Adipocyte (in vitro differentiated cells): ENCODE results near the gene LYPD6.

Experiments used
- DNase-seq: peaks from one replicate; pipeline ENCODE4 v3.0.0-alpha.2; 2015; ENCODE audit warnings: low read depth
- H3K27me3 ChIP-seq: replicated peaks from 2 replicates; pipeline ENCODE4 v1.7.0; 2013; ENCODE audit warnings: mild to moderate bottlenecking, low read length, moderate library complexity; ENCODE audit not compliant: control insufficient read depth, insufficient read depth
- H3K36me3 ChIP-seq: 2 replicates; pipeline ENCODE4 v1.7.0; 2013; ENCODE audit warnings: low read length, mild to moderate bottlenecking, moderate library complexity; ENCODE audit not compliant: control insufficient read depth, insufficient read depth, severe bottlenecking
- H3K4me1 ChIP-seq: 2 replicates; pipeline ENCODE4 v1.7.0; 2013; ENCODE audit warnings: mild to moderate bottlenecking, low read length, moderate library complexity; ENCODE audit not compliant: control insufficient read depth, insufficient read depth
- H3K4me3 ChIP-seq: 2 replicates; pipeline ENCODE4 v1.7.0; 2013; ENCODE audit warnings: mild to moderate bottlenecking, low read length, moderate library complexity
- H3K9ac ChIP-seq: 2 replicates; pipeline ENCODE4 v1.7.0; 2013; ENCODE audit warnings: mild to moderate bottlenecking, low read length, moderate library complexity
- H3K9me3 ChIP-seq: 2 replicates; pipeline ENCODE4 v1.7.0; 2013; ENCODE audit warnings: mild to moderate bottlenecking, low read length, moderate library complexity; ENCODE audit not compliant: control insufficient read depth

The LYPD6 gene

DNA sequence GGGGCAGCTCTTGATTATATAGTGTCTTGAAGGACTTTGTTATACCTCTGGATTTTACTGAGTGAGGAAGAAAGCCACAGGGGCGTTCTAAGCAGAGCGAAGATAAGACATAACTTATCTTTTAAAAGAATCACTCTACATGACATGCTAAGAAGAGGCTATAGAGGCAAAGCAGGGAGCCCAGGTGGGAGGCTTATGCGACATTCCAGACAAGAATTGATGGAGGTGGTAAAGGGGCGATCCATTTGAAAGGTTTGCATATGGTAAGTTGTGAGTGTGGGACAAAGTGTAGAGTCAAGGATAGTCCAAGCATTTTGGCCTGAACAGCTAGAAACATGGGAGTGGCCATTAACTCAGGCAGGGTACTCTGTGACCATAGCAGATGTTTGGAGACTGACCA lies 49.8 kb downstream of the LYPD6 start:
- no peak for DNase-seq
- Histone ChIP-seq H3K9me3 (no peaks in the 10 kb centered on the region), H3K36me3 (no peaks in the 10 kb centered on the region), H3K27me3 (no peaks in the 10 kb centered on the region), H3K4me3 (no peak overlapping the region), H3K4me1 (peaks cover 11% of the 10 kb centered on the region), H3K9ac (no peak overlapping the region)

DNA sequence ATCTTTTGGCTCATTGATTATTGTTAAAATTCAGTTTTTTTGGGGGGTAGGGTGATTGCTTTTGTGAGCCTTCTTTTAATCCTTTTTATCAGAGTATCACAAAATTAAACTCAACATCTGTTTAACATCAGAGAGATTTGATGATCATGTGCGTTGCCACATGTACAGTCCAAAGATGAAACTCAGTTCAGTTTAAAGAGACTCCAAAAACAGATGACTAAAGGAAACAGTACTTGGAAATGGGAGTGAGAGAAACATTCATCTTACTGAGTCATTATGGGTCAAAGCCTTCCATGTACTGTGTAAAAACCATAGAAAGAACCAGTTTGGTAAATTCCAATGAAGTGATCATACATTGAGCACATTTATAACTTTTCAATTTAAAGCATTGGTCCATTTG lies 53.0 kb downstream of the LYPD6 start:
- no peak overlapping the region for H3K4me3 ChIP-seq
- DNase-seq = peak; percentile 80
- no peaks in the 10 kb centered on the region for H3K36me3 ChIP-seq
- no peak overlapping the region for H3K9ac ChIP-seq
- no peaks in the 10 kb centered on the region for H3K9me3 ChIP-seq
- no peaks in the 10 kb centered on the region for H3K27me3 ChIP-seq
- peaks cover 11% of the 10 kb centered on the region for H3K4me1 ChIP-seq

DNA sequence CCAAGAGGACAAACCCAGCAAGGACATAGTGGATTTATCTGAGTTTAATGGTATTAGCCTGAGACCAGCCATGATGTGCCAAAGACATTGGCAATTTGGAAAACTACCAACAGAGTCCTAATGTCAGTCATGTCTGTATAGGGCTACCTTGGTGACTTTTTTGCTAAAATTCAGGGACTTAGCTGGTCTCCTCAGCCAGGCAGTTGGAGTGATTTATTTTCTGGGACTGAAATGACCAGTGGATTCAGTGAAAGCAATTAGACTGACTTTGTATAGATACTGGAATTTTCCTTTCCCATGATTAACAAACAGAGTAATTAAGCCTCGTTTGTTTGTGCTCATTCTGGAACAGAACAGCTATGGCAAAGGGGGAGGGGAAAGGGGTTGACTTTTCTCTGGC lies 55.0 kb downstream of the LYPD6 start:
- H3K4me1 ChIP-seq = peaks cover 17% of the 10 kb centered on the region
- DNase-seq = no peak

DNA sequence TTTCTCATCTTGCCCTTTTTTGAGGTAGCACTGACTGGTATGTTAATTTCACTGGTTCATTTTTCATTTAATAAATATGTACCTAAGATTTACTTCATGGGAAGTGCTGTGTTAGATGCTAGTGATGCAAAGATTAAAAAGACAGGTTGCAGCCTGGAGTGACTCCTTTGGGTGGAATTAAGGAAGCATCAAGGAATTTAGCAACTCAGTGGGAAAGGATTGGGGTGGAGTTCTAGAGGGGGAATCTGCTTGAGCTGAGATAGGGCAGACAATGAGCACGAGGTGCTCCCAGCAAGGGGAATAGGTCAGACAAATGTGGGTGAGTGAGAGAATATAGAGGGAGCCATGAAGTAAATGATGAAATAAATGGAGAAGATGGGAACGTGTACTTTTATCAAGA lies 57.0 kb downstream of the LYPD6 start:
- no peaks in the 10 kb centered on the region for H3K36me3 ChIP-seq

More for the DNA sequence above, 55.0 kb downstream of the LYPD6 start:
- Histone ChIP-seq H3K36me3 (no peaks in the 10 kb centered on the region), H3K4me3 (no peak overlapping the region), H3K27me3 (no peaks in the 10 kb centered on the region), H3K9ac (no peak overlapping the region), H3K9me3 (no peaks in the 10 kb centered on the region)

DNA sequence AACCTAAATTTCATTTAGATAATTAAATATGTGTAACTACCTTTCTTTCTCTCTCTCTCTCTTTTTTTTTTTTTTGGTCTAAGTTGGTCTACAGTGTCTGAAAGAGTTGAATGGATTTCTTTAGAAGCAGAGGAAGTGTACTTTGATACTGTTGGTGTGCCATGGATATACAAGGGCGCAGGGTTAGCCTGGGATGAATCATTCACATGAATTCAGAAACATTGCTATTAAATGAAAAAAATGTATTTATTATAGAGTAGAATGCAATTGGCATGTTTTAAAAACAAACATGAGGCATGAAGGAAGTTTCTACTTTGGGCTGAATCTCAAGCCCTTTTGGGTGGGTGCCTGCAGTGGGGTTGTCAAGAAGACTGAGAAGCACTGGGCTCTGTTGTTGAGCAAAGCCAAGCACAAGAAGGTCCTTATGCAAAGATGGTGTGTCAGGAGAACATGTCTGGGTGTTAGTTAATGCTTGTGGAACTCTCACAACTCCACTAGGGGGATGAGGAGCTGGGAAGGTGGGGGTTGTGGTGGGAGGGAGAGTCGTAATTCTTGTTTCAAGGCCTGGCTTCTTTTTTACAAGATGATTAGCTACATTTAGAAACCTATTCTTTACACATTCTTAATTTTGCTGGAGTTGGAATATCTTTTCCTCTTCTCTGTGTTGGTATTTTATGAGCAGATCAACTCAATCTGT lies 57.9 kb downstream of the LYPD6 start:
- H3K4me1 ChIP-seq = peaks cover 12% of the 10 kb centered on the region
- H3K4me3 ChIP-seq = no peak overlapping the region
- no peaks in the 10 kb centered on the region for H3K36me3 ChIP-seq
- no peak overlapping the region for H3K9ac ChIP-seq
- no peaks in the 10 kb centered on the region for H3K27me3 ChIP-seq
- H3K9me3 ChIP-seq = no peaks in the 10 kb centered on the region
- peak; percentile 34 for DNase-seq

More for the DNA sequence above, 57.0 kb downstream of the LYPD6 start:
- Histone ChIP-seq H3K9me3 (no peaks in the 10 kb centered on the region), H3K27me3 (no peaks in the 10 kb centered on the region), H3K9ac (no peak overlapping the region), H3K4me3 (no peak overlapping the region), H3K4me1 (peaks cover 17% of the 10 kb centered on the region)
- no peak for DNase-seq

DNA sequence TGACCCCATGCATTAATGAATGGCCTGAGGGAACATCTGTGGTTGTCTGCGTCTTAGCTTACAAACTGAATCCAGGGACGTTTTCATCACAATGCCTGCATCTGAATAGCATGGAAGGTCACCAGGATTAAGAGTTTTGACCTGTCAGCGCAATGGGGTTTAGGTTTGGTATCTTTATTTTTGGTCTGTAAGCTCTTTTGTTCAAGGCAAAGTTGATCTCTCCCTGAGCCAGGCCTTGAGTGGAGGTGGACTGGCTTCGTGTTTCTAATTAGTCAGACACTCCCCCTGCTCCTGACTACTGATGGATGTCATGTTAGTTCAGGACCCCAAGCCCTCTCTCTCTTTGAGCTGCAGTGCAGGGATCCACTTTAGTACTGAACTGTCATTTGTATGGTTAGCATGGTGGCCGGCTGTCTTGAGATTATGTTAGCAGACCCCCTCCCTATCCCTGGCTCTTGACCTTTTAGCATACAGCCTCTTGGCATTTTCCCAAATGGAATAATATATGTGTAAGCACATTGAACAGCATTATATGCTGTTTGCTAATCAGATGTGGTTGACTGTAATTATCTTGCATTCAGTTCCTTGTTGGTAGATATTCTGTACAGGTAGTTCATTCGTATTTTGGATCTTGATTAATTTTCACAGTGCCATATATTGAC lies 59.2 kb downstream of the LYPD6 start:
- DNase-seq = no peak

DNA sequence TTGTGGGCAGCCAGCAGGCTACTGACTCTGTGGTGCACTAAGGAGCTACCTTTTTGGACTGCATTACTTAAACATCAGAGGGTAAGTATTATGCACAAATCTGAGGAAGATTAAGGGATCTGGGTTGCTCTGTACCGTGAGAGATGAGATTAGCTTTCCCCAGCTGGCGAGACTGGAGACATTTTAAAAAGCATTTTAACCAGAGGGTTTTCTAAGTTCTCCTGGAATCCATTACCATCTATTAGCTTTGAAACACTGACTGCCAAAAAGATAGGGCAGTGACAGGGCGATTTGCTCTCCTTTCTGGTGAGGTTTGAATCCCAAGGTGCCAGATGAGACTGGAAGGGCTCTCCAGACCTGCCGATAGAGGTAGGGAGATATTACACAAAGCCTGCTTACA lies 63.2 kb downstream of the LYPD6 start:
- no peaks in the 10 kb centered on the region for H3K27me3 ChIP-seq
- peaks cover 5% of the 10 kb centered on the region for H3K4me1 ChIP-seq
- DNase-seq = no peak
- H3K36me3 ChIP-seq = no peaks in the 10 kb centered on the region
- no peaks in the 10 kb centered on the region for H3K9me3 ChIP-seq
- no peak overlapping the region for H3K4me3 ChIP-seq
- H3K9ac ChIP-seq = no peak overlapping the region

More for the DNA sequence above, 59.2 kb downstream of the LYPD6 start:
- H3K27me3 ChIP-seq = no peaks in the 10 kb centered on the region
- peaks cover 6% of the 10 kb centered on the region for H3K4me1 ChIP-seq
- H3K9me3 ChIP-seq = no peaks in the 10 kb centered on the region
- no peaks in the 10 kb centered on the region for H3K36me3 ChIP-seq
- H3K9ac ChIP-seq = no peak overlapping the region
- no peak overlapping the region for H3K4me3 ChIP-seq

DNA sequence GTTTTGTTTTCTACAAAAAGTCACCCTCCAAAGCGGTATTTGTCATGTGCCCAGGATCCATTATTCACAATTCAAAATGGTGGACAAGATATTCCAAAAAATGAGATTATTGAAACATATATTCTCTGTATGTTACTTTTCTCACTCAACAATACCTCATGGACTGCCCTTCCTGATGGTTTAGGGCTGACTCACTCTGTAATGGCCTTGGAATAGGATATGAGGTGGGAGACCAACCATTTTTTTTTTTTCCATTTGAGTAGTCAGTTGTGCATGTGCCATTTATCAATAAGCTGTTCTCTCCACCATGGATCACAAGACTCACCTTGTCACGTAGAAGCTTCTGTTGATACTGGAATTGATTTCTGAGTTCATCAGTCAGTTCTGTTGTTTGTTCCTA lies 64.5 kb downstream of the LYPD6 start:
- Histone ChIP-seq H3K9ac (no peak overlapping the region), H3K36me3 (no peaks in the 10 kb centered on the region), H3K4me3 (no peak overlapping the region), H3K9me3 (no peaks in the 10 kb centered on the region), H3K4me1 (no peaks in the 10 kb centered on the region), H3K27me3 (no peaks in the 10 kb centered on the region)
- no peak for DNase-seq

DNA sequence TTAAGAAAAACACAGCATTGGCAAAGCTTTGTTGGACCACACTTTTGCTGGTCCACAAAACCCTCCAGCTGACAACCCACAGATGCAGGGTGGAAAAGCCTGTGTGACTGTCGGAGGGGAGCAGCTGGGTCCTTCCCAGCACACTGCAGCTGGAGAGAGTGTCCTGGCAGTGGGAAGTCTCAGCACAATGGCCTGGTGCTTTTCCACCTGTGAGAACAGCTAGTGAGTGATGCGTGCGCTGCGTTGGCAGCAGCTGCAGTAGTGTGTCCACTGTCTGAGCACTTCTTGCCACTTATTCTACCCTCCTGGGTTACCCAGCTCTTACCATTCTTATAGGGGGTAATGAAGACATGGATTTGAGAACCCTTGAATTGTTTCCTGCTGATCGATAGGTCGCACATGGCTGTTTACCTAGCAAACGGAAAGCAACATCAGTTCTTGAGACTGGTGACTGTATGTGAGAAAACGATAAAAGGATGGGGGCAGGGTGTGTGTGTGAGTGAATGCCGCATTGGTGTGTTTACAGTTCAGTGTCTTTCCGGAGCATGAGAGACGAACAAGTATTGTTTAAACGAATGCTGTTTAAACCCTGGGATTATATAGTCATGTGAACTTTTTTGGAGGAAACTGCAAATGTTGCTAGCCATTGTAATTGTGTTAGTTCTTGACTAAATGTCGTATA lies 69.7 kb downstream of the LYPD6 start:
- H3K9ac ChIP-seq = no peak overlapping the region
- H3K27me3 ChIP-seq = no peaks in the 10 kb centered on the region
- DNase-seq = no peak
- H3K36me3 ChIP-seq = no peaks in the 10 kb centered on the region
- H3K4me3 ChIP-seq = no peak overlapping the region
- no peaks in the 10 kb centered on the region for H3K9me3 ChIP-seq
- H3K4me1 ChIP-seq = no peaks in the 10 kb centered on the region

DNA sequence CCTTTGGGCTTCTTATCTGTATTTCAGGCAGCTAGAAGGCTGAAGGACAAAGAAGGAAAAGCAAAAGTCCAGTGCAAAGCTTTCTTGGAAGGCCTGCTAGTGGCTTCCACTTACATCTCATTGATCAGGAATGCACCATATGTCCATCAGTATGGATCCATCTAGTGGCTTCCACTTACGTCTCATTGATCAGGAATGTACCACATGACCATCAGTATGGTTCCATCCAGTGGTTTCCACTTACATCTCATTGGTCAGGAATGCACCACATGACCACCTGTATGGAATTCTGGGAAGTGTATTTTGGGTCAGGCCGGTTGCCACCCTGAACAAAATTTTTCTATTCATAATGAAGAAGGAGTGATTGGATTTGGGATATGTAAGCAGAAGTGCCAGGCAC lies 70.6 kb downstream of the LYPD6 start:
- H3K27me3 ChIP-seq = no peaks in the 10 kb centered on the region
- no peaks in the 10 kb centered on the region for H3K36me3 ChIP-seq
- H3K4me3 ChIP-seq = no peak overlapping the region
- H3K4me1 ChIP-seq = no peaks in the 10 kb centered on the region
- H3K9me3 ChIP-seq = no peaks in the 10 kb centered on the region
- no peak overlapping the region for H3K9ac ChIP-seq
- DNase-seq = no peak

DNA sequence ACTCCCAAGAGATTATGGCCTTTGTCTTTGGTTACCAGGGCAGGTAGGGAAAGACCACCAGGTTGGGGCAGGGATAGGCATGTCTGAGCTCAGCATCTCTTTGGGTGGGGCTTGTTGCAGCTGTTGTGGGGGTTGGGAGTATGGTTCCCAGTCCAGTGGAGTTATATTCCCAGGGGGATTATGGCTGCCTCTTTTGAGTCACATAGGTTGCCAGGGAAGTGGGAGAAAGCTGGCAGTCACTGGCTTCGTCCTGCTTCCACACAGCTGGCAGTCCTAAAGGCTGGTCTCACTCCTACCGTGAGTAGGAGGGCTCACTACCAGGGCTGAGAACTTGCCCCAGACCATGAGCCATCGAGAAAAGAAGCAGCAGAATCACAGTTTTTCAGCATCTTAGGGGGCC lies 79.1 kb downstream of the LYPD6 start:
- no peaks in the 10 kb centered on the region for H3K9me3 ChIP-seq
- H3K4me3 ChIP-seq = no peak overlapping the region
- no peak for DNase-seq
- no peaks in the 10 kb centered on the region for H3K4me1 ChIP-seq
- no peaks in the 10 kb centered on the region for H3K36me3 ChIP-seq
- H3K9ac ChIP-seq = no peak overlapping the region
- H3K27me3 ChIP-seq = no peaks in the 10 kb centered on the region
